Dendritic cell treated with granulocyte-macrophage colony-stimulating factor and Interleukin-4, amounts not matched to agents 40 ng/mL and 50 ng/mL, for 4 days (primary cell): ENCODE data around the gene ZDHHC13.

Source experiments
- H3K27ac Mint-ChIP-seq: one replicate; pipeline ENCODE4 v1.8.0; 2022; ENCODE audit warnings: mild to moderate bottlenecking, mixed read lengths
- H3K27me3 Mint-ChIP-seq: one replicate; pipeline ENCODE4 v1.8.0; 2022; ENCODE audit warnings: mild to moderate bottlenecking, mixed read lengths
- H3K36me3 Mint-ChIP-seq: one replicate; pipeline ENCODE4 v1.8.0; 2022; ENCODE audit warnings: low read depth, mixed read lengths
- H3K4me1 Mint-ChIP-seq: one replicate; pipeline ENCODE4 v1.8.0; 2022; ENCODE audit warnings: low read depth, mixed read lengths
- H3K4me3 Mint-ChIP-seq: one replicate; pipeline ENCODE4 v1.8.0; 2022; ENCODE audit warnings: mild to moderate bottlenecking, moderate library complexity, mixed read lengths
- H3K9me3 Mint-ChIP-seq: one replicate; pipeline ENCODE4 v1.8.0; 2022; ENCODE audit warnings: mixed read lengths
- intact Hi-C: fragments of 100-400 bp; cut with micrococcal nuclease; formaldehyde crosslinking; loops from one replicate; pipeline ENCODE4 v1.15.0; 2022

Gene ZDHHC13

DNA sequence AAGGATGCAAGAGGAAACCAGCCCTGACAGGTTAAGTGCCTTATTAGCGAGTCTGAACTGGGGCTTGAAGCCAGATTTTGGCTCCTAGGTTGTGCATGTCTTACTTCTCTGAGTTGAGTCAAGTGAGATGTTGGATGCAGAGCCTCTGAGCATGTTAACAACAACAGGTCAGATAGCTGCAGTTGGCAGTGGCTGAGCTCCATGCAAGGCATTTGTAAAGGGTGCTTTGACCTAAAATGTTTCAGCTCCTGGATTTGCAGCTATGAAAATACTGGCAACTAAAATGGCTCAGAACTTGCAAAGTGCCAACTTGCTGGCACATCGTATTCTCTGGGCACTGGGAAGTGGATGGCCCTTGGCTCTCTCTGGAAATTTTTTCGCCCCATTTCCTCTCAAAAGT is 101.2 kb downstream of the ZDHHC13 start:
- intact Hi-C loops, result no loop called here
- H3K27ac Mint-ChIP-seq, result no peak overlapping the region
- no peaks in the 10 kb centered on the region for H3K9me3 Mint-ChIP-seq
- no peaks in the 10 kb centered on the region for H3K4me1 Mint-ChIP-seq
- H3K36me3 Mint-ChIP-seq, result no peaks in the 10 kb centered on the region
- H3K27me3 Mint-ChIP-seq, result peaks cover 1% of the 10 kb centered on the region
- no peak overlapping the region for H3K4me3 Mint-ChIP-seq

DNA sequence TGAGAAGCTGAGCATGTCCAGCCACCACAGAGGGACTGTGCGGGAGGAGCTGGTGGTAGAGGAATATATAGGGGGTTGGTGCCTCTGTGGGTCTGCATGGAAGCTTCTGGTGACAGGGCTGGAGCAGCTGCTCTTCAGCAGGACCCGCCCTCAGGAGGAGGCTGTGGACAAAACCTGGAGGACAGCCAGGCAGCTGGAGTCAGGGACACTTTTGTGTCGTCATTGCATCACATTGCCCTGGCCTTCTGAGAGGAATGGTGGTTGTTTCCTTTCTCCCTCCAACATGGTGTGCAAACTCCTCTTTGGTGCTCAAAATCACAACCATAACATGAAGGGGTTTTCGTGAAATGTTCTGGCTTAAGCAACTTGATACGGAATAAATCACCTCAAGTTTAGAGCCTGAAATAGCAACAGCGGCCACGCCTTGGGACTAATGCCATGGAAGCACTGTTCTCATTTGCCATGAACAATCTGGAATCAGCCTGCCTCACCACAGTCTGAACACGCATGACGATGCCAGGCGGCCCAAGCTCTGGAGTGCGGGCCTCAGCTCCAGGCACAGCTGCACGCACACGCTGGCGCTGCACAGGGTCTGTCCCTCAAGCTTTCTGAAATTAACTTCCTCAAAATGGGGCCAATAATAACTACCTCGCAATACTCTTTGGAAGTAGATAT is 102.0 kb downstream of the ZDHHC13 start:
- no peaks in the 10 kb centered on the region for H3K9me3 Mint-ChIP-seq
- peaks cover 1% of the 10 kb centered on the region for H3K27me3 Mint-ChIP-seq
- no peak overlapping the region for H3K27ac Mint-ChIP-seq
- intact Hi-C loops, result no loop called here
- H3K4me1 Mint-ChIP-seq, result no peaks in the 10 kb centered on the region
- H3K4me3 Mint-ChIP-seq, result no peak overlapping the region
- no peaks in the 10 kb centered on the region for H3K36me3 Mint-ChIP-seq

DNA sequence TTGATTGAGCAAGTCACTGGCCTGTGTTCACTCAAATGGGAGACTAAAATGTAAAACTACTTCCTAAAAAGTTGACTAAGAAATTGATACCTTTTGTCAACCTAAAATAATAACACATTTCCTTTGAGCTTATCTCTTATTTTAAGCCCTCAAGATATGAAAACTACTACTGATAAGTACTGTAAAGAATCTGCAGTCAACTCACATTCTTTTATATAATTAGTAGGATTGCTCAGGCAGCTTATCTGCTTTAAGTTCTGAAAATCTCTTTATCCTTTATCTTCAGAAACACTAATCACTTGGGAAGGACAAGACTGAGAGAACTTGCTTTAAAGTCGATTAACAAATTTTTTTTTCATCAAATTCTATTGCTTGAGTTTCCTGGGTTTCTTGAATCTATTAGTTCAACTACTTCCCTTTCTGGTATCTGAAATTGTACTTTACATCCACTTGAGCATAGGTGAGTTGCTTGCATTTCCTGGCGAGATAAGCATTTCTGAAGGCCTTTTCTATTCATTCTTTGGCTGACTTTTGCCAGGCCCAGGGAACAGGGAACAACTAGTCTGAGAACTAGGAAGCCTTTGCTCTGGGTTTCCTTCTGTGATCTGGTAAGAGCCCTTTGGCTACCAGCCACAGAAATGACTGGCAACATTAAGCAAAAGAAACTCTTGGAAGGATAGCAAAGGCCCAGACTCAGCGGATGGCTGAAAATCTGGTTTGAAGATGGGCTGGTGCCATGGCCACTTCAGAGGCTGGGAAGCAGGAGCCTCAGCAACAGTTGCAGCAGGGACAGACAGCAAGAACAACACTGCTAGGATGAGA is 104.1 kb downstream of the ZDHHC13 start:
- H3K4me1 Mint-ChIP-seq, result no peaks in the 10 kb centered on the region
- no peaks in the 10 kb centered on the region for H3K36me3 Mint-ChIP-seq
- no peaks in the 10 kb centered on the region for H3K27me3 Mint-ChIP-seq
- no peak overlapping the region for H3K27ac Mint-ChIP-seq
- intact Hi-C loops, result no loop called here
- H3K4me3 Mint-ChIP-seq, result no peak overlapping the region
- no peaks in the 10 kb centered on the region for H3K9me3 Mint-ChIP-seq

DNA sequence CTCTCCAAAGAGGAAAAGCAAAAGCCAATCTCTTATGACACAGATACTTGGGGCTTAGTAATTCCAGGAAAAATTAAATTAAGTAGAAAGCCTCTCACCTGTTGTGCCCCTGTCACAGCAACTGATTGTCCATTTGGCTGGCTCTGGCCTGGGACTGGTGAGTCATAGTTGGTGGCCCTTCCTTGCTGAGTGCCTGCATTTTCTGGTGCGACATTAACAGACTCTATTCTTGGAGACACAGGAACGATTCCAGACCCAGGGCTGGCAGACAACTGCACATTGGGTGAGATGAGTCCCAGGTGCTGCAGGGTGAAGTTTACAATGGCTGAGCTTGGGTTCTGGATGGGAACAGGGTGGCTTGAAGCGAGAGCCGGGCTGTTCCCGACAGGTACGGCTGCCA is 108.2 kb downstream of the ZDHHC13 start:
- intact Hi-C loops, result no loop called here
- Mint-ChIP-seq H3K27me3 (no peaks in the 10 kb centered on the region), H3K4me1 (no peaks in the 10 kb centered on the region), H3K36me3 (no peaks in the 10 kb centered on the region), H3K9me3 (no peaks in the 10 kb centered on the region), H3K4me3 (no peak overlapping the region), H3K27ac (no peak overlapping the region)

DNA sequence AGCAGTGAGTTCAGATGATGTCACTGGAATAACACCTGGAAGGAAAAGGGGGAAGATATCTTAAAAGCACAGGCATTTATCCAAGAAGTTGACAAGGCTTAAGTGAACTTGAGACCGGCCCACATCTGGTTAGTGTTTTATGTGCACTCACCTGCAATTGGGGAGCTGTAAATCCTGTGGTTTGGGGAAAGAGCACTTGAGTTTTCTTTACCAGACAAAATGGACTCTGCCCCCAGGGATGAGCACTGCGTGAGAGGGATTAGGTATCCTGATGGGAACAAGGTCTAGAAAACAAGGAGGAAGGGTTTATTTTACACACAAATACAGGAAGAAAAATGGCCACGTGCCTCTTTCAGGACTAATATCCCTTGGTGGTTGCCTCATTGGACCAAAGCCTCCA is 108.6 kb downstream of the ZDHHC13 start:
- no peaks in the 10 kb centered on the region for H3K4me1 Mint-ChIP-seq
- H3K9me3 Mint-ChIP-seq, result no peaks in the 10 kb centered on the region
- no peak overlapping the region for H3K27ac Mint-ChIP-seq
- intact Hi-C loops, result no loop called here
- H3K36me3 Mint-ChIP-seq, result no peaks in the 10 kb centered on the region
- no peak overlapping the region for H3K4me3 Mint-ChIP-seq
- no peaks in the 10 kb centered on the region for H3K27me3 Mint-ChIP-seq
